ENCODE measurements around the gene KRTAP9-6.

- TF ChIP-seq, protein P1, sequence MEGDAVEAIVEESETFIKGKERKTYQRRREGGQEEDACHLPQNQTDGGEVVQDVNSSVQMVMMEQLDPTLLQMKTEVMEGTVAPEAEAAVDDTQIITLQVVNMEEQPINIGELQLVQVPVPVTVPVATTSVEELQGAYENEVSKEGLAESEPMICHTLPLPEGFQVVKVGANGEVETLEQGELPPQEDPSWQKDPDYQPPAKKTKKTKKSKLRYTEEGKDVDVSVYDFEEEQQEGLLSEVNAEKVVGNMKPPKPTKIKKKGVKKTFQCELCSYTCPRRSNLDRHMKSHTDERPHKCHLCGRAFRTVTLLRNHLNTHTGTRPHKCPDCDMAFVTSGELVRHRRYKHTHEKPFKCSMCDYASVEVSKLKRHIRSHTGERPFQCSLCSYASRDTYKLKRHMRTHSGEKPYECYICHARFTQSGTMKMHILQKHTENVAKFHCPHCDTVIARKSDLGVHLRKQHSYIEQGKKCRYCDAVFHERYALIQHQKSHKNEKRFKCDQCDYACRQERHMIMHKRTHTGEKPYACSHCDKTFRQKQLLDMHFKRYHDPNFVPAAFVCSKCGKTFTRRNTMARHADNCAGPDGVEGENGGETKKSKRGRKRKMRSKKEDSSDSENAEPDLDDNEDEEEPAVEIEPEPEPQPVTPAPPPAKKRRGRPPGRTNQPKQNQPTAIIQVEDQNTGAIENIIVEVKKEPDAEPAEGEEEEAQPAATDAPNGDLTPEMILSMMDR (IDR thresholded peaks at IDR 0.05; ENCODE audit: low read length): no peak
- TF ChIP-seq EZH2 (IDR thresholded peaks at IDR 0.05; ENCODE audit: borderline replicate concordance, low read length): no peak
These were observed 6.7 kb downstream of the KRTAP9-6 start for GRCh38 chr17:41271858-41272257.
